Measurements from ENCODE around the gene AJUBA. TPM values are rescaled to one million over a fixed set of nuclear protein-coding genes. Genes with fewer than 3 reads are reported as not detected.

Gene AJUBA
- total and polyA plus RNA-seq, 2 donors (not counting 1 experiment from before 2014, with no cell fraction given): 1.6 TPM; not detected in 1

DNA sequence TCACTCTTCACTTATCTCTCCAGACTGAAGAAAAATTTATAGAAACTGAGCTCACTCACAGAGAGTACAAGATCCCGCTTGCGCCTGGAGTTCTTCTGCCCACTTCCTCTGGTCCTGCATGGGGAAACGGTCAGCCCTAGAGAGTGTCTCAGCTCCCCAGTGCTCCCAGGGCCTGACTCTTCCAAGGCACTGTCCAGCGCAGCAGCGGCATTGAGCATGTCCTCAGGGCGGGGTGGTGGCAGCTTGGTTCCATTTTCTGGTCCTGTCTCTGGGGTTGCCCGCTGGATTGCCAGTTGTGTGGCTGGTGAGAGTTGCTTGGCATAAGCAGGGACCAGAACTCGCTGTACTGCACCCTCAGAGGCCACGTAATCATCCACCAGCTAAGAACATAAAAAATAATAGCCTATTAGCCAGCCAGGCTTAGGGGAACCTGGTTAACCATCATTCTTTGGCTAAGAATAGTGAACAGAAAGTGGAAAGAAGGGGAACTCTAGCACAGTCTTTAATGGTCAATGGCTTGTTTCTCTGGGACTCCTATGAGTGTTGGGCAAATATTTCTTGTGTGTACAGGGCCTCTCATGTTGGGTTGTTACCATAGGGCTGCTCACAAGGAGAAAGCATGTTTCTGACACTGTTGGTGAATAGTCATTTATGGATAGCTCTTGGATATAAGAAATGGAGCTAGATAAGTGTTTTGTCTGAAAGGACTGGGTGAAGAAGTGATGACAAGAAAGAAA lies 13.7 kb upstream of the AJUBA start:
- Histone ChIP-seq H3K27ac (ENCODE audit: low read length in 2 of 2) (no peak overlapping the region), H3K79me2 (ENCODE audit: control insufficient read depth, insufficient read depth, low read length) (no peaks in the 10 kb centered on the region), H3K27me3 (replicated peaks in 1 of 4; ENCODE audit: control extremely low read depth in 1 of 4, control insufficient read depth in 3 of 4, insufficient read depth in 4 of 4, low read length in 3 of 4) (no peaks in the 10 kb centered on the region), H3K9me3 (ENCODE audit: control extremely low read depth in 1 of 3, control insufficient read depth in 2 of 3, insufficient read depth in 1 of 3, low read length in 2 of 3) (no peaks in the 10 kb centered on the region), H3K36me3 (replicated peaks in 1 of 2; ENCODE audit: control extremely low read depth in 1 of 2, control insufficient read depth in 1 of 2, extremely low read depth in 1 of 2, insufficient read depth in 2 of 2, low read length in 1 of 2) (peaks cover 0 to 19% of the 10 kb centered on the region in 2 experiments), H3K4me2 (replicated peaks; ENCODE audit: low read depth, low read length, poor library complexity, severe bottlenecking) (no peak overlapping the region), H3K4me3 (ENCODE audit: control extremely low read depth in 1 of 5, extremely low read depth in 1 of 5, insufficient read depth in 1 of 5, low read depth in 2 of 5, low read length in 4 of 5) (no peak overlapping the region), H3K9ac (ENCODE audit: low read length) (no peak overlapping the region), H4K20me1 (ENCODE audit: control insufficient read depth, insufficient read depth, low read length, poor library complexity, severe bottlenecking) (no peaks in the 10 kb centered on the region), H2AFZ (ENCODE audit: insufficient read depth, low read depth, low read length, poor library complexity, severe bottlenecking) (no peak overlapping the region), H3K4me1 (ENCODE audit: control insufficient read depth in 2 of 2, insufficient read depth in 2 of 2, low read length in 2 of 2) (no peaks in the 10 kb centered on the region)
- peaks cover 2% of the 10 kb centered on the region for H3K4me1 Mint-ChIP-seq
- ChIA-PET CTCF (interaction anchor here (1.0 to 36.3 kb wide), 16 partner anchors 11 to 425 kb away, joined by 3 to 1134 read pairs (median 6); partner anchors contain the start of genes AJUBA and CDH24), POLR2A (interaction anchor here (2.1 to 3.2 kb wide), 2 partner anchors 10 to 62 kb away, joined by 7 to 11 read pairs; no protein-coding TSS in a partner anchor)
- no peak overlapping the region for H3K27ac Mint-ChIP-seq
- H3K9me3 Mint-ChIP-seq (ENCODE audit: insufficient read depth): no peaks in the 10 kb centered on the region
- DNase-seq: no peak
- ATAC-seq (ENCODE audit: low read depth): no peak
- intact Hi-C loops (cut with micrococcal nuclease): no loop called here
- no peak overlapping the region for H3K4me3 Mint-ChIP-seq
- 97% methylated on average over 9 of the region's 9 CpGs for WGBS (ENCODE audit: insufficient coverage)
- TF ChIP-seq, protein P1, sequence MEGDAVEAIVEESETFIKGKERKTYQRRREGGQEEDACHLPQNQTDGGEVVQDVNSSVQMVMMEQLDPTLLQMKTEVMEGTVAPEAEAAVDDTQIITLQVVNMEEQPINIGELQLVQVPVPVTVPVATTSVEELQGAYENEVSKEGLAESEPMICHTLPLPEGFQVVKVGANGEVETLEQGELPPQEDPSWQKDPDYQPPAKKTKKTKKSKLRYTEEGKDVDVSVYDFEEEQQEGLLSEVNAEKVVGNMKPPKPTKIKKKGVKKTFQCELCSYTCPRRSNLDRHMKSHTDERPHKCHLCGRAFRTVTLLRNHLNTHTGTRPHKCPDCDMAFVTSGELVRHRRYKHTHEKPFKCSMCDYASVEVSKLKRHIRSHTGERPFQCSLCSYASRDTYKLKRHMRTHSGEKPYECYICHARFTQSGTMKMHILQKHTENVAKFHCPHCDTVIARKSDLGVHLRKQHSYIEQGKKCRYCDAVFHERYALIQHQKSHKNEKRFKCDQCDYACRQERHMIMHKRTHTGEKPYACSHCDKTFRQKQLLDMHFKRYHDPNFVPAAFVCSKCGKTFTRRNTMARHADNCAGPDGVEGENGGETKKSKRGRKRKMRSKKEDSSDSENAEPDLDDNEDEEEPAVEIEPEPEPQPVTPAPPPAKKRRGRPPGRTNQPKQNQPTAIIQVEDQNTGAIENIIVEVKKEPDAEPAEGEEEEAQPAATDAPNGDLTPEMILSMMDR (IDR thresholded peaks at IDR 0.05): no peak
- TF ChIP-seq EZH2 (IDR thresholded peaks at IDR 0.05; ENCODE audit: borderline replicate concordance, insufficient read depth, low read depth, low read length, poor library complexity, severe bottlenecking): no peak
- no peaks in the 10 kb centered on the region for H3K27me3 Mint-ChIP-seq

DNA sequence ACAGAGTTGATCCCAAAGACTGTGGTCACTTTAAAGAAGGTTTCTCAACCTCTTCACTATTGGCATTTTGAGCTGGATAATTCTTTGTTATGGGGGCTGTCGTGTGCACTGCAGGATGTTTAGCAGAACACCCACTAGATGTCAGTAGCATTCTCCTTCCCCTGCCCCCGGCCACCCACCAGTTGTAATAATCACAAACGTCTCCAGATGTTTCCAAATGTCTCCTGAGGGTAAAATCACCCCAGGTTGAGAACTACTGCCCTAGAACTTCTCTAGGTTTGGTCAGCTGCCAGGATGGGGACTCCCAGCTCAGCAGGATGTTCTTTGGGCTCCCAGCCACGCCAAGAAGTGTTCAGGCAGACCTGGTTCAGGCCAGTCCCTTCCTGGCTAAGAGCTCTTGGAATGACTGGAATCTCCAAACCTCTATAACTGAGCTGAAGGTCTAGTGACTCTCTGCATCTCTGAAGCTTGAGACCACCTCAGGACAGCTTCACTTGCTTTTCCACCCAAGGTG lies 12.5 kb upstream of the AJUBA start:
- CTCF ChIA-PET: interaction anchor here (0.6 to 36.3 kb wide), 31 partner anchors 10 to 424 kb away, joined by 3 to 1134 read pairs (median 4); partner anchors contain the start of genes ABHD4, ACIN1, AJUBA and C14orf119
- intact Hi-C loops (cut with micrococcal nuclease): loop anchor here (1.0 kb wide), 1 partner anchor 63 kb away; no protein-coding TSS in a partner anchor
- 24% methylated on average over 3 of the region's 4 CpGs for WGBS (ENCODE audit: insufficient coverage)
- peaks cover 0 to 23% of the 10 kb centered on the region in 2 experiments for H3K36me3 ChIP-seq (replicated peaks in 1 of 2; ENCODE audit: control extremely low read depth in 1 of 2, control insufficient read depth in 1 of 2, extremely low read depth in 1 of 2, insufficient read depth in 2 of 2, low read length in 1 of 2)
- no peak overlapping the region for H3K27ac ChIP-seq (ENCODE audit: low read length in 2 of 2)
- Mint-ChIP-seq H3K27me3 (no peaks in the 10 kb centered on the region), H3K4me1 (peaks cover 2% of the 10 kb centered on the region), H3K9me3 (ENCODE audit: insufficient read depth) (no peaks in the 10 kb centered on the region), H3K27ac (no peak overlapping the region), H3K4me3 (no peak overlapping the region)
- no peak for TF ChIP-seq EZH2 (IDR thresholded peaks at IDR 0.05; ENCODE audit: borderline replicate concordance, insufficient read depth, low read depth, low read length, poor library complexity, severe bottlenecking)
- TF ChIP-seq, protein P1 (IDR thresholded peaks at IDR 0.05): peak; percentile 49
- DNase-seq: peak; percentile 44
- H3K79me2 ChIP-seq (ENCODE audit: control insufficient read depth, insufficient read depth, low read length): no peaks in the 10 kb centered on the region
- no peak overlapping the region for H3K4me2 ChIP-seq (replicated peaks; ENCODE audit: low read depth, low read length, poor library complexity, severe bottlenecking)
- no peak overlapping the region for H3K9ac ChIP-seq (ENCODE audit: low read length)
- no peak overlapping the region for H3K4me3 ChIP-seq (ENCODE audit: control extremely low read depth in 1 of 5, extremely low read depth in 1 of 5, insufficient read depth in 1 of 5, low read depth in 2 of 5, low read length in 4 of 5)
- no peaks in the 10 kb centered on the region for H3K27me3 ChIP-seq (replicated peaks in 1 of 4; ENCODE audit: control extremely low read depth in 1 of 4, control insufficient read depth in 3 of 4, insufficient read depth in 4 of 4, low read length in 3 of 4)
- POLR2A ChIA-PET: interaction anchor here (2.1 to 3.2 kb wide), 2 partner anchors 12 to 63 kb away, joined by 7 to 11 read pairs; no protein-coding TSS in a partner anchor
- ATAC-seq (ENCODE audit: low read depth): peak; percentile 58
- no peaks in the 10 kb centered on the region for H3K4me1 ChIP-seq (ENCODE audit: control insufficient read depth in 2 of 2, insufficient read depth in 2 of 2, low read length in 2 of 2)
- no peak overlapping the region for H2AFZ ChIP-seq (ENCODE audit: insufficient read depth, low read depth, low read length, poor library complexity, severe bottlenecking)
- H4K20me1 ChIP-seq (ENCODE audit: control insufficient read depth, insufficient read depth, low read length, poor library complexity, severe bottlenecking): no peaks in the 10 kb centered on the region
- no peaks in the 10 kb centered on the region for H3K9me3 ChIP-seq (ENCODE audit: control extremely low read depth in 1 of 3, control insufficient read depth in 2 of 3, insufficient read depth in 1 of 3, low read length in 2 of 3)

Measured in B cell (primary cell).